ENCODE data around the gene ILF3. TPM values are rescaled to one million over a fixed set of nuclear protein-coding genes. Genes with fewer than 3 reads are reported as not detected.
A peak's percentile ranks its signal among the peaks of the same experiment; 100 is the strongest.

ILF3 gene
- total and polyA plus RNA-seq, 2 of the 13 experiments (the other 11 are each of a cell fraction or from before 2014, with no cell fraction given) = 120 to 173 TPM

- TF ChIP-seq, protein P1, sequence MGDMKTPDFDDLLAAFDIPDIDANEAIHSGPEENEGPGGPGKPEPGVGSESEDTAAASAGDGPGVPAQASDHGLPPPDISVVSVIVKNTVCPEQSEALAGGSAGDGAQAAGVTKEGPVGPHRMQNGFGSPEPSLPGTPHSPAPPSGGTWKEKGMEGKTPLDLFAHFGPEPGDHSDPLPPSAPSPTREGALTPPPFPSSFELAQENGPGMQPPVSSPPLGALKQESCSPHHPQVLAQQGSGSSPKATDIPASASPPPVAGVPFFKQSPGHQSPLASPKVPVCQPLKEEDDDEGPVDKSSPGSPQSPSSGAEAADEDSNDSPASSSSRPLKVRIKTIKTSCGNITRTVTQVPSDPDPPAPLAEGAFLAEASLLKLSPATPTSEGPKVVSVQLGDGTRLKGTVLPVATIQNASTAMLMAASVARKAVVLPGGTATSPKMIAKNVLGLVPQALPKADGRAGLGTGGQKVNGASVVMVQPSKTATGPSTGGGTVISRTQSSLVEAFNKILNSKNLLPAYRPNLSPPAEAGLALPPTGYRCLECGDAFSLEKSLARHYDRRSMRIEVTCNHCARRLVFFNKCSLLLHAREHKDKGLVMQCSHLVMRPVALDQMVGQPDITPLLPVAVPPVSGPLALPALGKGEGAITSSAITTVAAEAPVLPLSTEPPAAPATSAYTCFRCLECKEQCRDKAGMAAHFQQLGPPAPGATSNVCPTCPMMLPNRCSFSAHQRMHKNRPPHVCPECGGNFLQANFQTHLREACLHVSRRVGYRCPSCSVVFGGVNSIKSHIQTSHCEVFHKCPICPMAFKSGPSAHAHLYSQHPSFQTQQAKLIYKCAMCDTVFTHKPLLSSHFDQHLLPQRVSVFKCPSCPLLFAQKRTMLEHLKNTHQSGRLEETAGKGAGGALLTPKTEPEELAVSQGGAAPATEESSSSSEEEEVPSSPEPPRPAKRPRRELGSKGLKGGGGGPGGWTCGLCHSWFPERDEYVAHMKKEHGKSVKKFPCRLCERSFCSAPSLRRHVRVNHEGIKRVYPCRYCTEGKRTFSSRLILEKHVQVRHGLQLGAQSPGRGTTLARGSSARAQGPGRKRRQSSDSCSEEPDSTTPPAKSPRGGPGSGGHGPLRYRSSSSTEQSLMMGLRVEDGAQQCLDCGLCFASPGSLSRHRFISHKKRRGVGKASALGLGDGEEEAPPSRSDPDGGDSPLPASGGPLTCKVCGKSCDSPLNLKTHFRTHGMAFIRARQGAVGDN (CRISPR knock-in tag; IDR thresholded peaks at IDR 0.05) = peak; percentile 50
- TF ChIP-seq CBX1 (IDR thresholded peaks at IDR 0.05; ENCODE audit: low read depth) = no peak
- TF ChIP-seq HMG20A (CRISPR knock-in tag; IDR thresholded peaks at IDR 0.05; ENCODE audit: borderline replicate concordance) = no peak
- no peak for TF ChIP-seq SNAPC5 (CRISPR knock-in tag; IDR thresholded peaks at IDR 0.05; ENCODE audit: borderline replicate concordance)
- no peak for TF ChIP-seq ZFP36L2 (CRISPR knock-in tag; IDR thresholded peaks at IDR 0.05)
- TF ChIP-seq ATRX (CRISPR knock-in tag; IDR thresholded peaks at IDR 0.05; ENCODE audit: borderline replicate concordance) = no peak
- TF ChIP-seq MBD4 (IDR thresholded peaks at IDR 0.05; ENCODE audit: borderline replicate concordance, low read length) = no peak
- no peak; the same call in 1 of the 2 replicates for TF ChIP-seq NCOA2 (CRISPR knock-in tag; IDR thresholded peaks at IDR 0.05)
- TF ChIP-seq ZNF296 (CRISPR knock-in tag; conservative IDR thresholded peaks at IDR 0.05) = no peak
- TF ChIP-seq SP4 (CRISPR knock-in tag; IDR thresholded peaks at IDR 0.05) = no peak
- TF ChIP-seq EP300 (IDR thresholded peaks at IDR 0.05; ENCODE audit: low read depth in 2 of 2, low read length in 2 of 2) = no peak
- TF ChIP-seq EP300 (CRISPR knock-in tag; IDR thresholded peaks at IDR 0.05; ENCODE audit: borderline replicate concordance) = no peak
- TF ChIP-seq GATA4 (IDR thresholded peaks at IDR 0.05; ENCODE audit: borderline replicate concordance, low read depth) = no peak
- no peak for TF ChIP-seq ZNF501 (CRISPR knock-in tag; IDR thresholded peaks at IDR 0.05)
- no peak for TF ChIP-seq BCL6 (CRISPR knock-in tag; IDR thresholded peaks at IDR 0.05)
- 0 out of 2 replicates have a peak, but pooled peaks have one; percentile 40 for TF ChIP-seq ZNF547 (CRISPR knock-in tag; IDR thresholded peaks at IDR 0.05)
- no peak for TF ChIP-seq ZMYM4 (CRISPR knock-in tag; IDR thresholded peaks at IDR 0.05)
- TF ChIP-seq, protein P2, sequence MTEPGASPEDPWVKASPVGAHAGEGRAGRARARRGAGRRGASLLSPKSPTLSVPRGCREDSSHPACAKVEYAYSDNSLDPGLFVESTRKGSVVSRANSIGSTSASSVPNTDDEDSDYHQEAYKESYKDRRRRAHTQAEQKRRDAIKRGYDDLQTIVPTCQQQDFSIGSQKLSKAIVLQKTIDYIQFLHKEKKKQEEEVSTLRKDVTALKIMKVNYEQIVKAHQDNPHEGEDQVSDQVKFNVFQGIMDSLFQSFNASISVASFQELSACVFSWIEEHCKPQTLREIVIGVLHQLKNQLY (CRISPR knock-in tag; IDR thresholded peaks at IDR 0.05) = no peak
- no peak for TF ChIP-seq ZXDC (CRISPR knock-in tag; IDR thresholded peaks at IDR 0.05)
- no peak for TF ChIP-seq ZNF432 (CRISPR knock-in tag; IDR thresholded peaks at IDR 0.05; ENCODE audit: borderline replicate concordance)
- TF ChIP-seq ZIK1 (CRISPR knock-in tag; IDR thresholded peaks at IDR 0.05; ENCODE audit: borderline replicate concordance, low read depth) = 0 out of 2 replicates have a peak, but pooled peaks have one; percentile 15
- 0 out of 2 replicates have a peak, but pooled peaks have one; percentile 40 for TF ChIP-seq CHCHD3 (CRISPR knock-in tag; IDR thresholded peaks at IDR 0.05)
Observed at GRCh38 chr19:10718205-10719196, 64.4 kb downstream of the ILF3 start (continued).

Data from HepG2 (cell line).